DND-41 (cell line): ENCODE measurements around the gene TM4SF1.

Source experiments
- EZH2 ChIP-seq: IDR thresholded peaks from 3 replicates; pipeline ENCODE4 v1.6.1; 2012; ENCODE audit warnings: borderline replicate concordance, low read depth, mild to moderate bottlenecking, moderate library complexity, low read length, inconsistent platforms; ENCODE audit not compliant: severe bottlenecking
- TF ChIP-seq, protein P1 (sequence below): IDR thresholded peaks from 2 replicates; pipeline ENCODE4 v1.5.1; 2012; ENCODE audit warnings: borderline replicate concordance, low read length, moderate library complexity, mild to moderate bottlenecking; ENCODE audit not compliant: poor library complexity, severe bottlenecking; ENCODE audit errors: extremely low read depth

- TF ChIP-seq, protein P1, sequence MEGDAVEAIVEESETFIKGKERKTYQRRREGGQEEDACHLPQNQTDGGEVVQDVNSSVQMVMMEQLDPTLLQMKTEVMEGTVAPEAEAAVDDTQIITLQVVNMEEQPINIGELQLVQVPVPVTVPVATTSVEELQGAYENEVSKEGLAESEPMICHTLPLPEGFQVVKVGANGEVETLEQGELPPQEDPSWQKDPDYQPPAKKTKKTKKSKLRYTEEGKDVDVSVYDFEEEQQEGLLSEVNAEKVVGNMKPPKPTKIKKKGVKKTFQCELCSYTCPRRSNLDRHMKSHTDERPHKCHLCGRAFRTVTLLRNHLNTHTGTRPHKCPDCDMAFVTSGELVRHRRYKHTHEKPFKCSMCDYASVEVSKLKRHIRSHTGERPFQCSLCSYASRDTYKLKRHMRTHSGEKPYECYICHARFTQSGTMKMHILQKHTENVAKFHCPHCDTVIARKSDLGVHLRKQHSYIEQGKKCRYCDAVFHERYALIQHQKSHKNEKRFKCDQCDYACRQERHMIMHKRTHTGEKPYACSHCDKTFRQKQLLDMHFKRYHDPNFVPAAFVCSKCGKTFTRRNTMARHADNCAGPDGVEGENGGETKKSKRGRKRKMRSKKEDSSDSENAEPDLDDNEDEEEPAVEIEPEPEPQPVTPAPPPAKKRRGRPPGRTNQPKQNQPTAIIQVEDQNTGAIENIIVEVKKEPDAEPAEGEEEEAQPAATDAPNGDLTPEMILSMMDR, result no peak
- TF ChIP-seq EZH2, result no peak
Observed at GRCh38 chr3:149421764-149422163, 44.3 kb upstream of the TM4SF1 start.
